K562 (cell line): ENCODE results near the gene WDCP. TPM values are rescaled to one million over a fixed set of nuclear protein-coding genes. Genes with fewer than 3 reads are reported as not detected.
A peak's percentile ranks its signal among the peaks of the same experiment; 100 is the strongest.

ENCODE experiments used
- CTCF ChIP-seq, 3 experiments: IDR thresholded peaks in 2 of 3; conservative IDR thresholded peaks in 1 of 3; 2 replicates each; pipeline ENCODE4 v1.5.1; 2011 to 2012; ENCODE audit warnings: low read length in 3 of 3, mild to moderate bottlenecking in 3 of 3, control low read depth in 2 of 3, improper control_type of control experiment in 1 of 3, inconsistent platforms in 1 of 3, low read depth in 1 of 3, mixed read lengths in 1 of 3, moderate library complexity in 1 of 3; ENCODE audit not compliant: insufficient read depth in 2 of 3
- FOXK1 ChIP-seq: sonication (generic); formaldehyde crosslinking; IDR thresholded peaks from 2 replicates; pipeline ENCODE4 v1.8.0; 2022; ENCODE audit warnings: missing genetic modification reagents, mild to moderate bottlenecking, borderline replicate concordance
- GATAD2A ChIP-seq: fragments of 450-650 bp; IDR thresholded peaks from 2 replicates; pipeline ENCODE4 v1.6.1; 2017
- KDM5B ChIP-seq: fragments of 200-600 bp; sonication (generic); IDR thresholded peaks from 2 replicates; pipeline ENCODE4 v1.6.1; 2012; ENCODE audit warnings: low read depth, mild to moderate bottlenecking, moderate library complexity, low read length, control low read depth, inconsistent platforms; ENCODE audit not compliant: insufficient replicate concordance
- MXI1 ChIP-seq: IDR thresholded peaks from 2 replicates; pipeline ENCODE4 v1.6.1; 2011; ENCODE audit warnings: low read depth, mild to moderate bottlenecking, improper control_type of control experiment, low read length
- RBM25 ChIP-seq: fragments of 200-400 bp; formaldehyde crosslinking; IDR thresholded peaks from 2 replicates; pipeline ENCODE4 v1.6.1; 2018; ENCODE audit warnings: low read length, low read depth, moderate library complexity; ENCODE audit not compliant: severe bottlenecking
- TSHZ1 ChIP-seq: fragments of 250-450 bp; sonication (Bioruptor Pico); IDR thresholded peaks from 2 replicates; pipeline ENCODE4 v1.4.0; 2020; ENCODE audit warnings: mild to moderate bottlenecking, moderate library complexity
- ZBTB1 ChIP-seq: sonication (generic); formaldehyde crosslinking; IDR thresholded peaks from 2 replicates; pipeline ENCODE4 v1.8.1; 2023; ENCODE audit warnings: missing genetic modification reagents, low read depth, mild to moderate bottlenecking, borderline replicate concordance
- ZBTB12 ChIP-seq: fragments of 250-450 bp; sonication (Bioruptor Pico); IDR thresholded peaks from 2 replicates; pipeline ENCODE4 v1.4.0; 2020
- ZNF583 ChIP-seq: fragments of 250-450 bp; sonication (Bioruptor Pico); IDR thresholded peaks from 2 replicates; pipeline ENCODE4 v1.4.0; 2020
- polyA plus RNA-seq, 8 experiments: library from polyadenylated mRNA; depleted of rRNA in 4 of 8; stranded (reverse) in 5 of 8; unstranded in 3 of 8; fragments of >200 nt; fragmentation: Nextera tagmentation in 2 of 8; fragmentation: Illumina TruSeq in 1 of 8; extraction: Ambion mirVana in 2 of 8; extraction: Trizol in 1 of 8; gene quantifications; 2 replicates each; pipeline versions ENCODE4 v1.2.1 to v1.2.3, GENCODE V29; 2011 to 2014; ENCODE audit warnings: inconsistent platforms in 1 of 8, missing spikeins in 1 of 8
- total RNA-seq, 7 experiments: library from RNA; depleted of rRNA in 6 of 7; stranded (reverse); fragments of >200 nt in 6 of 7; fragmentation: Illumina TruSeq in 2 of 7; extraction: Trizol in 2 of 7; gene quantifications; 2 replicates each; pipeline versions ENCODE4 v1.2.1 to v1.2.3, GENCODE V29; 2011 to 2021; ENCODE audit warnings: low replicate concordance in 1 of 7

Gene WDCP
- total and polyA plus RNA-seq, 9 of the 15 experiments (the other 6 are each of a cell fraction or from before 2014, with no cell fraction given) = 10.1 to 41.4 (median 21.8) TPM

- no peak for TF ChIP-seq TSHZ1 (CRISPR knock-in tag)
- TF ChIP-seq ZBTB1 (CRISPR knock-in tag) = peak; percentile 90
- no peak for TF ChIP-seq CTCF (IDR thresholded peaks at IDR 0.05 in 2 of 3, conservative IDR thresholded peaks at IDR 0.05 in 1 of 3; ENCODE audit: insufficient read depth in 2 of 3, low read depth in 1 of 3, low read length in 3 of 3)
- no peak for TF ChIP-seq ZBTB12 (CRISPR knock-in tag)
- no peak for TF ChIP-seq ZNF583 (CRISPR knock-in tag)
- peak; percentile 64; the same call in 1 of the 2 replicates for TF ChIP-seq GATAD2A
- TF ChIP-seq KDM5B = peak; percentile 16
- TF ChIP-seq FOXK1 = 0 out of 2 replicates have a peak, but pooled peaks have one; percentile 31
- no peak for TF ChIP-seq MXI1
- TF ChIP-seq RBM25 = no peak
These were observed 37.3 kb downstream of the WDCP start, which contains the start of gene MFSD2B (continued) for GRCh38 chr2:24009680-24010476.
